ENCODE data around the gene SLC10A7. TPM values are rescaled to one million over a fixed set of nuclear protein-coding genes. Genes with fewer than 3 reads are reported as not detected.

The SLC10A7 gene
- total and polyA plus RNA-seq, 2 of the 13 experiments (the other 11 are each of a cell fraction or from before 2014, with no cell fraction given) = 18.5 to 18.8 TPM

DNA sequence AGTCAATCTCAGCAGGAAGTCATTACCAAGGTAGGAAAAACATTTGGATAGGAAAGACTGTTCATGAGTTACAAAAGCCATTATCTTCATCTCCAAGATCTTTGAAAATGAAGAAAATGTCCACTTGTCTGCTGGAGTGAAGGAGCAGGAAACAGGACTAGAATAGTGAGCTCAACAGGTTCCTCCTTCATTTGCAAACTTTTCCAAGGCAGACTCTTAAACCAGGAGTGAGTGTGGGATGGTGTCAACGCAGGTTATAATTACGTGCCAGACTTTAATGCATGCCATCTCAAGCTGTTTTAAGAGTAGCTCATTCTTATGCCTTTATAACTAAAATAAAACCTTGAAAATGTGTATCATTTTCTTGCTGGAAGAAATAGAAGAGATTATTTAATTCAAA lies 310.9 kb downstream of the SLC10A7 start:
- H3K79me2 ChIP-seq (ENCODE audit: insufficient read depth, low read length) = no peaks in the 10 kb centered on the region
- 12% methylated on average over 2 of the region's 2 CpGs for WGBS (ENCODE audit: low lambda C conversion rate)
- no peak for ATAC-seq

More for the DNA sequence above, 310.9 kb downstream of the SLC10A7 start:
- in situ Hi-C loops (cut with HindIII; ENCODE audit: extremely low pct_ligation_motif_present, low pct_unique_long_range_greater_than_20kb) (no loop called here), intact Hi-C loops (cut with micrococcal nuclease; ENCODE audit: unreplicated experiment) (no loop called here)
- ChIA-PET POLR2A (no interaction called here), CTCF (ENCODE audit: low intra/inter-chr PET ratio, low total read pairs) (no interaction called here)
- no peaks in the 10 kb centered on the region for H3K9me3 ChIP-seq (ENCODE audit: low read length)
- no peak overlapping the region for H3K4me2 ChIP-seq (ENCODE audit: low read depth, low read length)
- no peak overlapping the region for H3K4me3 ChIP-seq (replicated peaks in 1 of 3; ENCODE audit: insufficient read depth in 1 of 3, low read depth in 2 of 3, low read length in 3 of 3)
- DNase-seq (ENCODE audit: low spot score) = no peak
- TF ChIP-seq TSC22D2 (CRISPR knock-in tag; IDR thresholded peaks at IDR 0.05; ENCODE audit: borderline replicate concordance) (no peak), KLF15 (CRISPR knock-in tag; IDR thresholded peaks at IDR 0.05; ENCODE audit: borderline replicate concordance) (no peak), KDM3A (CRISPR knock-in tag; IDR thresholded peaks at IDR 0.05; ENCODE audit: low read depth) (no peak), ZNF800 (CRISPR knock-in tag; IDR thresholded peaks at IDR 0.05) (no peak), PRPF4 (IDR thresholded peaks at IDR 0.05; ENCODE audit: low read depth, low read length, poor library complexity, severe bottlenecking) (no peak), ZNF496 (CRISPR knock-in tag; IDR thresholded peaks at IDR 0.05; ENCODE audit: insufficient replicate concordance) (no peak), ZNF720 (CRISPR knock-in tag; IDR thresholded peaks at IDR 0.05) (no peak)
- TF ChIP-seq, protein P1, sequence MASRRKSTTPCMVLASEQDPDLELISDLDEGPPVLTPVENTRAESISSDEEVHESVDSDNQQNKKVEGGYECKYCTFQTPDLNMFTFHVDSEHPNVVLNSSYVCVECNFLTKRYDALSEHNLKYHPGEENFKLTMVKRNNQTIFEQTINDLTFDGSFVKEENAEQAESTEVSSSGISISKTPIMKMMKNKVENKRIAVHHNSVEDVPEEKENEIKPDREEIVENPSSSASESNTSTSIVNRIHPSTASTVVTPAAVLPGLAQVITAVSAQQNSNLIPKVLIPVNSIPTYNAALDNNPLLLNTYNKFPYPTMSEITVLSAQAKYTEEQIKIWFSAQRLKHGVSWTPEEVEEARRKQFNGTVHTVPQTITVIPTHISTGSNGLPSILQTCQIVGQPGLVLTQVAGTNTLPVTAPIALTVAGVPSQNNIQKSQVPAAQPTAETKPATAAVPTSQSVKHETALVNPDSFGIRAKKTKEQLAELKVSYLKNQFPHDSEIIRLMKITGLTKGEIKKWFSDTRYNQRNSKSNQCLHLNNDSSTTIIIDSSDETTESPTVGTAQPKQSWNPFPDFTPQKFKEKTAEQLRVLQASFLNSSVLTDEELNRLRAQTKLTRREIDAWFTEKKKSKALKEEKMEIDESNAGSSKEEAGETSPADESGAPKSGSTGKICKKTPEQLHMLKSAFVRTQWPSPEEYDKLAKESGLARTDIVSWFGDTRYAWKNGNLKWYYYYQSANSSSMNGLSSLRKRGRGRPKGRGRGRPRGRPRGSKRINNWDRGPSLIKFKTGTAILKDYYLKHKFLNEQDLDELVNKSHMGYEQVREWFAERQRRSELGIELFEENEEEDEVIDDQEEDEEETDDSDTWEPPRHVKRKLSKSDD (CRISPR knock-in tag; IDR thresholded peaks at IDR 0.05; ENCODE audit: low read depth) = no peak
- no TSS peak for BruUV-seq (replicated peaks)
- no peaks in the 10 kb centered on the region for H3K4me1 ChIP-seq (ENCODE audit: insufficient read depth, low read length)
- H3K27me3 ChIP-seq (ENCODE audit: control insufficient read depth in 1 of 2, insufficient read depth in 2 of 2, low read length in 2 of 2) = no peaks in the 10 kb centered on the region
- no peaks in the 10 kb centered on the region for H3K36me3 ChIP-seq (replicated peaks in 1 of 2; ENCODE audit: control insufficient read depth in 1 of 2, insufficient read depth in 2 of 2, low read length in 2 of 2)
- H2AFZ ChIP-seq (ENCODE audit: low read length) = no peak overlapping the region
- no peak overlapping the region for H3K27ac ChIP-seq (ENCODE audit: extremely low read length, insufficient read depth, low read length)
- no peaks in the 10 kb centered on the region for H4K20me1 ChIP-seq (ENCODE audit: insufficient read depth, low read length)
- no peak for FAIRE-seq
- H3K9ac ChIP-seq (ENCODE audit: insufficient read depth, low read depth, low read length) = no peak overlapping the region

All from HepG2 (cell line).